ENCODE measurements around the gene IQGAP3.

DNA sequence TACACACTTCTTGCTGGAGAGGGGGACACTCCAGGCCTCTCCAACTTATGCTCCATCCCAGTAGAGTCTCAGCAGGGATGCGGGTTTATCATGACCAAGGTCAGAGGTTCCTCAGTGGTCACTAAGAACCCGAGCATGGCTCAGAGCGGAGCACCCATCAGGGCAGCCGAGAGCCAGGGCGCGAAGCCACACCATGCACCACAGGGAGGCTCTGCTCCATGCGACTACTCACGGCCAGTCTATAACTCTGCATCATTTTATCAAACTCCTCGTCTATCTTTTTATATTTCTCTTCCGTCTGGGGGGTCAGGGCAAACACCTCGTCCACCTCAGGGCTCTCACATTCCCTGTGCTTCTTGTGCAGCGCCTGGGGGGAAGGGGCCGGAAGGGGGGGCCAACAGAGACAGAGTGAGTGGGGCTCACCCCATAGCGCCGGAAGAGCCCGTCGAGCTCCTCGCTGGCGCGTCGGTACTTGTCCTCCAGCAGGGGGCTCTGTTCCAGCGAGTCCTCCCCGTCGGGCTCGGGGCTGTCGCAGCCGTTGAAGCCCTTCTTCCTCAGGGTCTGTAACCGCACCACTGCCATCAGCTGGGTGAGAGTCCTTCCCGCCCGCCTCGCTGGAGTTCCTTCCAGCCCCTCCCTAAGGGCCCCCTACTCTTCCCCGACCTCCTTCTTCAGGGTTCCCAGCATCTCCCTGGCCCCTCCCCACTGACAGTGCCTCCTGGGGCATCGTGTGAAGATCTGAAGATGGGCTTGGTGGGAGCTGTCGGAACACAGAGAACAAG is 91.8 kb downstream of the IQGAP3 start:
- TF ChIP-seq, protein P1, sequence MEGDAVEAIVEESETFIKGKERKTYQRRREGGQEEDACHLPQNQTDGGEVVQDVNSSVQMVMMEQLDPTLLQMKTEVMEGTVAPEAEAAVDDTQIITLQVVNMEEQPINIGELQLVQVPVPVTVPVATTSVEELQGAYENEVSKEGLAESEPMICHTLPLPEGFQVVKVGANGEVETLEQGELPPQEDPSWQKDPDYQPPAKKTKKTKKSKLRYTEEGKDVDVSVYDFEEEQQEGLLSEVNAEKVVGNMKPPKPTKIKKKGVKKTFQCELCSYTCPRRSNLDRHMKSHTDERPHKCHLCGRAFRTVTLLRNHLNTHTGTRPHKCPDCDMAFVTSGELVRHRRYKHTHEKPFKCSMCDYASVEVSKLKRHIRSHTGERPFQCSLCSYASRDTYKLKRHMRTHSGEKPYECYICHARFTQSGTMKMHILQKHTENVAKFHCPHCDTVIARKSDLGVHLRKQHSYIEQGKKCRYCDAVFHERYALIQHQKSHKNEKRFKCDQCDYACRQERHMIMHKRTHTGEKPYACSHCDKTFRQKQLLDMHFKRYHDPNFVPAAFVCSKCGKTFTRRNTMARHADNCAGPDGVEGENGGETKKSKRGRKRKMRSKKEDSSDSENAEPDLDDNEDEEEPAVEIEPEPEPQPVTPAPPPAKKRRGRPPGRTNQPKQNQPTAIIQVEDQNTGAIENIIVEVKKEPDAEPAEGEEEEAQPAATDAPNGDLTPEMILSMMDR (IDR thresholded peaks at IDR 0.05; ENCODE audit: low read depth, low read length) = peak; percentile 86
- no peak for TF ChIP-seq EZH2phosphoT487 (IDR thresholded peaks at IDR 0.05; ENCODE audit: low read depth)
